IMR-90 (cell line): ENCODE results near the gene FAM168A. TPM values are rescaled to one million over a fixed set of nuclear protein-coding genes. Genes with fewer than 3 reads are reported as not detected.

ENCODE experiments used
- ATAC-seq: fragments of 200-7000 bp; cut with Tn5 transposase; 2 replicates; pipeline ENCODE4 v1.9.1; 2020; ENCODE audit warnings: low read depth, mild to moderate bottlenecking, moderate library complexity
- BruUV-seq: library from RNA; stranded (reverse); fragments of 400-500 nt; replicated peaks from 2 replicates; lab custom pipeline; 2021; lab: Mats Ljungman, UMichigan
- CTCF ChIA-PET: fragments of 300-600 bp; formaldehyde crosslinking; extraction: SDS; loops from one replicate; lab custom pipeline; 2021; ENCODE audit warnings: antibody characterized with exemption; lab: Yijun Ruan, JAX
- POLR2A ChIA-PET: fragments of 300-600 bp; sonication (Branson Sonifier 250); formaldehyde crosslinking; loops from one replicate; lab custom pipeline; 2022; ENCODE audit warnings: antibody characterized with exemption; ENCODE audit not compliant: unreplicated experiment; lab: Charles Lee
- DNase-seq: peaks from one replicate; pipeline ENCODE4 v3.0.0; 2013
- H2AFZ ChIP-seq: replicated peaks from 2 replicates; pipeline ENCODE3; 2013; ENCODE audit warnings: low read length, mild to moderate bottlenecking; ENCODE audit not compliant: poor library complexity
- H2AK5ac ChIP-seq: 2 replicates; pipeline ENCODE4 v1.6.1; 2013; ENCODE audit warnings: low read depth, low read length, inconsistent platforms
- H2AK9ac ChIP-seq: replicated peaks from 2 replicates; pipeline ENCODE3; 2013; ENCODE audit warnings: mild to moderate bottlenecking, low read depth, low read length, moderate library complexity; ENCODE audit not compliant: poor library complexity
- H2BK120ac ChIP-seq: 2 replicates; pipeline ENCODE4 v1.6.1; 2013; ENCODE audit warnings: low read depth, low read length, inconsistent platforms
- H2BK15ac ChIP-seq: 3 replicates; pipeline ENCODE4 v1.6.1; 2013; ENCODE audit warnings: low read depth, low read length, inconsistent platforms
- H2BK20ac ChIP-seq: 2 replicates; pipeline ENCODE4 v1.6.1; 2013; ENCODE audit warnings: low read depth, mild to moderate bottlenecking, inconsistent platforms, low read length, moderate library complexity
- H2BK5ac ChIP-seq: 2 replicates; pipeline ENCODE4 v1.6.1; 2013; ENCODE audit warnings: mild to moderate bottlenecking, low read depth, low read length, inconsistent platforms; ENCODE audit not compliant: poor library complexity, severe bottlenecking
- H3K14ac ChIP-seq: replicated peaks from 2 replicates; pipeline ENCODE4 v1.6.1; 2013; ENCODE audit warnings: low read depth, low read length, inconsistent platforms
- H3K18ac ChIP-seq: 2 replicates; pipeline ENCODE4 v1.6.1; 2013; ENCODE audit warnings: low read depth, low read length, control low read depth
- H3K23ac ChIP-seq: 2 replicates; pipeline ENCODE4 v1.6.1; 2013; ENCODE audit warnings: low read depth, low read length, inconsistent platforms
- H3K27ac ChIP-seq: 2 replicates; pipeline ENCODE4 v1.5.1; 2013; ENCODE audit warnings: mild to moderate bottlenecking, control low read depth, low read length; ENCODE audit not compliant: insufficient read depth
- H3K27me3 ChIP-seq: 2 replicates; pipeline ENCODE4 v1.6.1; 2013; ENCODE audit warnings: low read length; ENCODE audit not compliant: control insufficient read depth, insufficient read depth
- H3K36me3 ChIP-seq: 2 replicates; pipeline ENCODE4 v1.6.1; 2013; ENCODE audit warnings: low read length, mixed read lengths; ENCODE audit not compliant: control insufficient read depth, insufficient read depth
- H3K4ac ChIP-seq: 2 replicates; pipeline ENCODE4 v1.6.1; 2013; ENCODE audit warnings: low read depth, low read length, inconsistent platforms
- H3K4me1 ChIP-seq: 2 replicates; pipeline ENCODE4 v1.6.1; 2013; ENCODE audit warnings: low read length, mixed read lengths; ENCODE audit not compliant: control insufficient read depth, insufficient read depth
- H3K4me2 ChIP-seq: 2 replicates; pipeline ENCODE4 v1.6.1; 2013; ENCODE audit warnings: low read depth, mild to moderate bottlenecking, control low read depth, low read length, moderate library complexity
- H3K4me3 ChIP-seq: 2 replicates; pipeline ENCODE4 v1.5.1; 2013; ENCODE audit warnings: low read depth, mild to moderate bottlenecking, control low read depth, low read length, moderate library complexity; ENCODE audit not compliant: insufficient read depth
- H3K56ac ChIP-seq: 2 replicates; pipeline ENCODE4 v1.6.1; 2013; ENCODE audit warnings: low read length, inconsistent platforms; ENCODE audit not compliant: insufficient read depth; ENCODE audit errors: extremely low read depth
- H3K79me1 ChIP-seq, 2 experiments: 2 replicates each; pipeline ENCODE4 v1.6.1; 2013; ENCODE audit warnings: low read length in 2 of 2, inconsistent platforms in 1 of 2, low read depth in 1 of 2
- H3K9ac ChIP-seq: 2 replicates; pipeline ENCODE4 v1.6.1; 2013; ENCODE audit warnings: low read depth, low read length, control low read depth
- H3K9me1 ChIP-seq: 2 replicates; pipeline ENCODE4 v1.6.1; 2013; ENCODE audit warnings: low read length, inconsistent platforms; ENCODE audit not compliant: insufficient read depth
- H3K9me3 ChIP-seq: 2 replicates; pipeline ENCODE4 v1.6.1; 2013; ENCODE audit warnings: low read length; ENCODE audit not compliant: control insufficient read depth, insufficient read depth
- H4K20me1 ChIP-seq: 2 replicates; pipeline ENCODE4 v1.6.1; 2013; ENCODE audit warnings: low read length, inconsistent platforms; ENCODE audit not compliant: insufficient read depth
- H4K5ac ChIP-seq: 2 replicates; pipeline ENCODE4 v1.6.1; 2013; ENCODE audit warnings: mild to moderate bottlenecking, low read depth, low read length, control low read depth
- H4K8ac ChIP-seq, 2 experiments: 2 replicates each; pipeline ENCODE4 v1.6.1; 2013; ENCODE audit warnings: low read depth in 2 of 2, low read length in 2 of 2, control low read depth in 1 of 2, inconsistent platforms in 1 of 2
- H4K91ac ChIP-seq: 2 replicates; pipeline ENCODE4 v1.6.1; 2013; ENCODE audit warnings: low read depth, low read length, inconsistent platforms; ENCODE audit not compliant: insufficient read depth
- RFX5 ChIP-seq: IDR thresholded peaks from 2 replicates; pipeline ENCODE4 v1.8.0; 2012; ENCODE audit warnings: low read depth, mild to moderate bottlenecking, low read length, moderate library complexity
- WGBS, 2 experiments: methylation state at CpG; one replicate each; pipeline versions ENCODE4 v1.1.5 to v1.1.7; 2013; ENCODE audit warnings: missing lambda C conversion rate in 2 of 2; ENCODE audit not compliant: insufficient read length in 1 of 2; ENCODE audit errors: extremely low coverage in 2 of 2; 5-methylcytosine and 5-hydroxymethylcytosine counted together
- dilution Hi-C: fragments of 300-500 bp; cut with HindIII; formaldehyde crosslinking; loops from one replicate; pipeline ENCODE4 v1.14.3; 2018; ENCODE audit warnings: low sequenced_read_pairs; ENCODE audit not compliant: unreplicated experiment
- in situ Hi-C: fragments of 300-500 bp; cut with MboI; formaldehyde crosslinking; loops from 3 replicates; pipeline ENCODE4 v1.14.3; 2019; ENCODE audit warnings: low sequenced_read_pairs, inconsistent platforms, mixed read lengths
- intact Hi-C: fragments of 100-400 bp; cut with micrococcal nuclease; formaldehyde crosslinking; loops from 2 replicates; pipeline ENCODE4 v1.10.0; 2022
- polyA plus RNA-seq, 3 experiments: library from polyadenylated mRNA; depleted of rRNA; stranded (reverse); fragments of >200 nt; gene quantifications; 2 replicates each; pipeline ENCODE4 v1.2.3, GENCODE V29; 2012; ENCODE audit warnings: low replicate concordance in 1 of 3
- total RNA-seq: library from RNA; depleted of rRNA; stranded (reverse); fragments of >200 nt; gene quantifications from 2 replicates; pipeline ENCODE4 v1.2.3, GENCODE V29; 2012

The FAM168A gene
- total and polyA plus RNA-seq, 2 of the 4 experiments (the other 2 are of a cell fraction) = 13.1 to 22.8 TPM

DNA sequence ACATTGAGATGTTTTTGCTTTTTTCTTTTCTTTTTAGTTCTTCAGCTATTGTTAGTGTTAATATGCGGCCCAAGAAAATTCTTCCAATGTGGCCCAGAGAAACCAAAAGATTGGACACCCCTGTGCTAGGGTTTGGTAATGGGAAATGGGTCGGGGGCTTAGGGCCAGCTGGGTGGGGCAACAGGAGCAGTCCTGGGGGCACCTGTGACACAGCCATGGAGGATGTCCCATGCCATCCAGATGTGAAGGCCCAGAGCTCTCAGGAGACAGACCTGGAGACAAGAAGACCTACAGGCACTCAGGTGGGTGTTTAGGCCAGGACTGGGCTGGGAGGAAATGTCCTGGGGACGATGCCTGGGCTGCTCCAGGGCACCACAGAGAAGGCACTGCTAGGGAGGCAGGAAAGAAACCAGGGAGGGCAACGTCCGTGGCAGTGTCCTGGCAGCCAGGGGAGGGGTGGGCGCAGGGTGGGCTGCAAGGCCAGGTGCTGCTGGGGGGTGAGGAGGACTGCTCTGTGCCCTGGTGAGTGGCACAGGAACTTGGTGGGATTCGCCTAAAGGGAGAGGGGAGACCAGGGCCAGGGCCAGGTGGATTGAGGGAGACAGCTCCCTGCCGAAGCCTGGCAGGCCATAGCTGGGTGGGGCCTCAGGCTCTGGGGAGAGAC is 200.3 kb downstream of the FAM168A start:
- in situ Hi-C loops = no loop called here
- H2AK5ac ChIP-seq = no peak overlapping the region
- H3K79me1 ChIP-seq = peaks cover 0 to 10% of the 10 kb centered on the region in 2 experiments; a peak in 1 of 4 replicates
- no peak overlapping the region for H2AFZ ChIP-seq
- H4K5ac ChIP-seq = no peak overlapping the region
- no peak overlapping the region for H2BK20ac ChIP-seq
- H3K9me1 ChIP-seq = no peaks in the 10 kb centered on the region; the same call in none of the 2 replicates
- no peak for TF ChIP-seq RFX5
- 92% methylated on average over 4 of the region's 8 CpGs; no CpG with 5 or more reads in 1 of the 2 experiments for whole genome bisulfite sequencing, 2 experiments
- ChIA-PET CTCF (no interaction called here), POLR2A (interaction anchor here (0.6 kb wide), 1 partner anchor 78 kb away, joined by 3 read pairs; no protein-coding TSS in a partner anchor)
- no peak overlapping the region for H4K8ac ChIP-seq
- H3K56ac ChIP-seq = no peak overlapping the region
- ATAC-seq (no peak), DNase-seq (no peak)
- H3K27me3 ChIP-seq = no peaks in the 10 kb centered on the region
- no peak overlapping the region for H3K4me3 ChIP-seq
- no peak overlapping the region for H3K14ac ChIP-seq
- peaks cover 6% of the 10 kb centered on the region; the same call in 1 of the 2 replicates for H3K4me1 ChIP-seq
- BruUV-seq = no TSS peak
- H2BK120ac ChIP-seq = no peak overlapping the region
- H4K20me1 ChIP-seq = peaks cover 8% of the 10 kb centered on the region
- no peak overlapping the region for H3K4me2 ChIP-seq
- H2BK5ac ChIP-seq = no peak overlapping the region
- peaks cover 4% of the 10 kb centered on the region for H3K36me3 ChIP-seq
- no peak overlapping the region for H3K23ac ChIP-seq
- no peak overlapping the region for H2AK9ac ChIP-seq
- H4K91ac ChIP-seq = no peak overlapping the region
- dilution Hi-C loops = no loop called here
- no peak overlapping the region for H3K4ac ChIP-seq
- H3K9me3 ChIP-seq = no peaks in the 10 kb centered on the region
- H3K9ac ChIP-seq = no peak overlapping the region
- H3K18ac ChIP-seq = no peak overlapping the region
- intact Hi-C loops = no loop called here
- H2BK15ac ChIP-seq = no peak overlapping the region
- H3K27ac ChIP-seq = no peak overlapping the region
